Brain pericyte (primary cell): Measurements from ENCODE around the gene STK32A.
"Not testable (repeated sequence)": the region's sequence is repeated elsewhere in the genome, so short reads cannot be mapped to it uniquely, and the experiment has no call there.

Source experiments
- DNase-seq: peaks from one replicate; pipeline ENCODE4 v3.0.0-alpha.2; 2012; ENCODE audit warnings: low read depth, low spot score

Gene STK32A

DNA sequence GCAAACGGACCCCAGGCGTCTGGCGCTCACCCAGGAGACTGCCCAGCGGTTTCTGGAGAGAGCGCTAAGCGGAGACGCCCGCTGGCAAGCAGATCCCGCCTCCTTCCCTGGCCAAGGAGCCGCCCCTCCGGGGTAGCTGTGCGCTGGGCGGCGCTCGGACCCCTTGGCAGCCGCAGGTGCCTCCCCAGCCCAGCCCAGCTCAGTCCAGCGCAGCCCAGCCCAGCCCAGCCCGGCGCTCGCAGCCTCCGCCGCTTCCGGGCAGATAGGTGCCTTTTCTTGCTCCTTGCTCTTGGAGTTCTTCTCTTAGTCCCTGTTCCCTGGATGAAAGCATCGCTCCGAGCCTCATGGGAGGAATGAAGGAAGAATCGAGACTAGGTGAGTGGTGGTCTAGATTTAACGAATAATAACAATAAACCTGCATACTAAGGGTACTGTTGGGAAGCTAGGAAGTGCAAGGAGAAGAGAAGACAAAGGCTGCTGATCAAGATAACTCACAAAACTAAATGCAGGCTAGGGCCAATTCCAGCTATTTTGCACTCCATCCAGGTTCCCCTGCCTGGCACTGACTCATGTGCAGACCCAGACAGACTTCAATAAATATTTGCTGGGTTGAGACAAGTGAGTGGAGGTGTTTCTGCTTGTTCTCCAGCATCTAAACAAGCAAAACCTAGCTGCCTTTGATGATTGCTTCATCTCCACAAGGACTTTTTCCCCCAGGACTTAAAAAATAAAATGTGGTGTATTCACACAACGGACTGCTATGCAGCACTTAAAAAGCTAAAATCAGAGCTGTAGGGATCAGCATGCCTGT, at the start of gene STK32A:
TSS of gene STK32A (plus strand) at position 202 of the 811 bp plus-strand sequence. CDS start 4,609 bp downstream, outside the sequence.
- DNase-seq, result no peak

GRCh38 chr5:147187099-147187540, 47.7 kb upstream of the STK32A start:
- DNase-seq, result no peak

GRCh38 chr5:147188200-147189108, 46.4 kb upstream of the STK32A start:
- no peak for DNase-seq

DNA sequence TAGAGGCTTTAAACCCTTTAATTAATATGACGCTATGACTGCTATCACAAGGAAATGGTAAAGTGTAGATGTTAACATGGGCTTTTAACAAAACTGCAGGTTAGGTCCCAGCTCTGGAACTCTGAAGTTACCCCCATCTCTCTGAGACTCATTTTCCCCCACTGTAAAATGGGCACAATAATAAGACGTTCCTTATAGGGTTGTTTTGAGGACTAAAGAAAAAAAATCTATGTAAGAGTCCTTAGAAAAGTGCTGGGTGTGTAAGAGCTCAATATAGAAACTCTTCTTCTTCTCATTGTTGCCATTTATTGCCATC, 45.8 kb upstream of the STK32A start:
- no peak for DNase-seq

- no peak for DNase-seq
These were observed 44.5 kb upstream of the STK32A start for GRCh38 chr5:147190331-147190730.

GRCh38 chr5:147193123-147193522, 41.7 kb upstream of the STK32A start:
- no peak for DNase-seq

GRCh38 chr5:147200004-147200403, 34.8 kb upstream of the STK32A start:
- DNase-seq, result no peak

- no peak for DNase-seq
These were observed 31.6 kb upstream of the STK32A start for GRCh38 chr5:147203213-147203612.

DNA sequence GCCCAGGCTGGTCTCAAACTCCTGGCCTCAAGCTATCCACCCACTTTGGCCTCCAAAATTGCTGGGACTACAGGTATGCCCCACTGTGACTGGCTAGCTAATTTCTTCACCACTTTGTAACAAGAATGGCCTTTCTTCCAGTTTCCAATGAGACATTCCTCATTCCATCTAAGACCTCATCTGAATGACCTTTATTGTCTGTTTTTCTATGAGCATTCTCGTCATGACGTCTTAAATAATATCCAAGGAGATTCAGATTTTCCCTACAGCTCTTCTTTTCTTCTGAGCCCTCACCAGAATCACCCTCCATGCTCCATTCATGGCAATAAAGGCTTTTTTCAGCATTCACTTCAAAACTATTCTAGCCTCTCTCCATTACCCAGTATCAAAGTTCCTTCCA, 30.2 kb upstream of the STK32A start:
- no peak for DNase-seq

GRCh38 chr5:147208134-147208533, 26.7 kb upstream of the STK32A start:
- no peak for DNase-seq

DNA sequence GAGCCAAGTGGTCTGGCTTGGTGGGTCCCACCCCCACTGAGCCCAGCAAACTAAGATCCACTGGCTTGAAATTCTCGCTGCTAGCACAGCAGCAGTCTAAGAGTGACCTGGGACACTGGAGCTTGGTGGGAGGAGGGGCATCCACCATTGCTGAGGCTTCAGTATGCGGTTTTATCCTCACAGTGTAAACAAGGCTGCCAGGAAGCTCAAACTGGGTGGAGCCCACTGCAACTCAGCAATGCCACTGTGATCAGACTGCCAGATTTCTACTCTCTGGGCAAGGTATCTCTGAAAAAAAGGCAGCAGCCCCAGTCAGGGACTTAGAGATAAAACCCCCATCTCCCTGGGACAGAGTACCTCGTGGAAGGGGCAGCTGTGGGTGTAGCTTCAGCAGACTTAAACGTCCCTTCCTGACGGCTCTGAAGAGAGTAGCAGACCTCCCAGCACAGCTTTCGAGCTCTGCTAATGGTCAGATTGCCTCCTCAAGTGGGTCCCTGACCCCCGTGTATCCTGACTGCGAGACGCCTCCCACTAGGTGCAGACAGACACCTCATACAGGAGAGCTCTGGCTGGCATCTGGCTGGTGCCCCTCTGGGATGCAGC, 18.2 kb upstream of the STK32A start:
- no peak for DNase-seq

DNA sequence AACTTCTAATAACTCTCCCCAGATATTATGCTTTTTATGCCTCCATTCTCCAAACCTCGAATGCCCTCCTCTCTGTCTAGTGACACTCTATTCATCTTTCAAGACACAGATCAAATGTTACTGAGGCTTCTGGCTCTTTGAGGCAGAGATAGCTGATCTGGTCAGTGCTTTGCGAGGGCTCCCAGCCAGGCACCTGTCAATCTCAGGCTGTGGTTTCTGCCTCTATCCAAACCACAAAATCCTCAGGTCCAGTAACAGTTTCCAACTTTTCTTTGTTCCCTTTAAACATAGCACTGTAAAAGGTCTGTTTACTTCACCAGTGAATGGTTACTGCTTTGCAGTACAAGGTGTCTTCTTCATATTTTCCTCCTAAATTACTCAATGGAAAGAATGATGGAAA, 11.5 kb upstream of the STK32A start:
- DNase-seq, result no peak

DNA sequence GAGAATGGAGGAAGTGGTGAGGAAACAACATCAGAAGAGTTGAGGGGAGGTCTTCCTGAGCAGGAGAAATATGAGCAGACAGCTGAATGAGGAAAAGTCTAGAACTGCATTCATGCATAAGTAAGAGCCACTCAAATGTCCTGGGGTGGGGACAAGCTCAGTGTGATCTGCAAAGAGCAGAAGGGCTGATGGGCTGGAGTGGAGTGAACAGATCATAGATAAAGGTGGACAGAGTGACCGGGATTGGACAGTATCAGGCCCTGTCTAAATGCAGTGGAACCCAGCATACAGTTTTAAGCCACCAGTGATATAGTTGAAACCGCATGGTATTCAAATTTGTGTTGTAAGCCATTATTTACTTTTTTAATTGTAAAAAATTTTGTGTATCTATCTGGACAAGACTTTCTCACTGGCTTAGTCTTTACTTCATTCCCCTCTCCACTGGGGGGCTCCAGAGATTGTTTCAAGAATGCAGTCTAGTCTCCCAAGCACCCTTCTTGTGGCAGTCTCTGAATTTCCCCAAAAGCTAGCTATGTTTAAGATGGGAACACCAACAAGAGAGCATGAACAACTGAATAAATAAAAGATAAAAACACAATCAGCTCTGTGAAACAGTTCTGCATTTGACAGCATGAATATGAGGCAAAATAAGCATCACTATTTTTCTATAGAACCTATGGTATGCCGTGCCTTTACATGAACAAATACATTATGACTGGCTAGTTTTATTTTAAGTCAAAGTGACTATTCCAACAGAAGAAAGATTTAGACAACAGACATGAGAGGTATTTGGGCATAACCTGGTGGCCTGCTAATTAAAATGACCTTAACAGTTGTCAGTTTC, 10.7 kb upstream of the STK32A start:
- no peak for DNase-seq

- DNase-seq, result no peak
These were observed 8.9 kb upstream of the STK32A start for GRCh38 chr5:147225938-147226337.

GRCh38 chr5:147226512-147226911, 8.3 kb upstream of the STK32A start:
- DNase-seq, result no peak

DNA sequence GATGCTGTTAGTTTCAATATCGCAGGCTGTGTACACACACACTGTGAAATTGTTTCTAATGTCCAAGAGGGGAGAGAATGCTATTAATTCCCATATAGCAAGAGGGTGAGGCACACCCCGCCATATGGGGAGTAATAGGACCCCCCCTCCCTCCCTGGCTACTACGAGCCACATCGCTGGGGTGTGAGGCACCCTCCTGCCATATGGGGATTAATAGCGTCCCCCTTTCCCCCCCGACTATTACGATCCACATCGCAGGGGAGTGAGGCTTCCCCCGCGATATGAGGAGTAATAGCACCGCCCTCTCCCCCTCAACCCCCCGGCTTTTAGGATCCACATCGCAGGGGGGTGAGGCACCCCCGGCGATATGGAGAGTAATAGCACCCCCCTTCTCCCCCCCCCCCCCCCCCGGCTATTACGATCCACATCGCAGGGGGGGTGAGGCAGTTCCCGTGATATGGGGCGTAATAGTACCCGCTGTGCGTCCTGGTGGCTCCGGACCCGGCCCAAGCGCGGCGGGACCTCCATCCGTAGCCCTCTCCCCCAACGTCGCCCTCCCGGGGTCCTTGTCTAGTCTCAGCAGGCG, 494 bp upstream of the STK32A start:
- no peak for DNase-seq

DNA sequence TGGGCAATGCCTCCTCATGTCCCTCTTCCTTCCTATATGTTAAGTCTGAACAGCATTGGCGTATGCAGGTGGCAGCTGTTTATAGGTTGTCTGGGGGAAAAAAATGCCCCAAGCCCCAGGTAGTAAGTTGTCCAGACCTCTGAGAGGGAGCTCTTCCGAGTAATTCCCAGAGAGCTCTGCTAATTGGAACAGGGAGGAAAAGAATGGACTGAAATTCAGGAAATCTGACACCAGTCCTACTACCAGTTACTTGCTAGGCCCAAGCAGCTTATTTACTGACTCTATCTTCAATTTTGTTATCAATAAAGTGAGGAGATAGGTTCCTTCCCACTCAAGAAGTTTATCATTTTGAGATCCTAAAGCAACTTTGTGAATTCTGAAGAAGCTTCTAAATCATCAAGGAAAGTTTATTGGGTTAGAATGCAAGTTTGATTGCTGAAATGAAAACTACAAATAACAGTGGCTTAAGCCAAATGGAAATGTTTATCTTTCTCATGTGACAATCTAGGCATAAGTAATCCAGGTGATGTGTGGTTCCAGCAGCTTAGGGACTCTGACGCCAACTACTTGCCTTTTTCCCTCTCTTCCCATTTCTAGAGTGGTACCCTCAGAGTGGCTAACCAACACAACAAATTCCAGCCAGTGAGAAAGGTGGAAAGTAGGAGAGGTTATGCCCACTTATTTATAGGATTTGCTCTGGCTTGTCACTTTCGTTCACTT, 5.6 kb downstream of the STK32A start:
- DNase-seq, result no peak

DNA sequence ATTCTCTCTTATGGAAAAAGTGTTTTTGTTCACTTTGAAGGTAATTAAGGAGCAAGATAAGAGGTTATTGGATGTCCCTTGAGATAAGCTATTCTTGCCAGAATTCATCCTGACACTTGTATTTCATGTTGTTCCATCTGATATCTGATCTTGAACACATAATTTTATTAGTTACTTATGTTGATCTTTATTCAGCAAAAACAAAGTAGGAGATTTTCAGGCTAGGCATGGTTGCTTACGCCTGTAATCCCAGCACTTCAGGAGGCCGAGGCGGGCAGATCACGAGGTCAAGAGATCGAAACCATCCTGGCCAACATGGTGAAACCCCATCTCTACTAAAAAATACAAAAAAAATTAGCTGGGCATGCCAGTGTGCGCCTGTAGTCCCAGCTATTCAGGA, 8.4 kb downstream of the STK32A start:
- DNase-seq, result not testable (repeated sequence)

GRCh38 chr5:147245381-147246165, 10.7 kb downstream of the STK32A start:
- DNase-seq, result no peak

DNA sequence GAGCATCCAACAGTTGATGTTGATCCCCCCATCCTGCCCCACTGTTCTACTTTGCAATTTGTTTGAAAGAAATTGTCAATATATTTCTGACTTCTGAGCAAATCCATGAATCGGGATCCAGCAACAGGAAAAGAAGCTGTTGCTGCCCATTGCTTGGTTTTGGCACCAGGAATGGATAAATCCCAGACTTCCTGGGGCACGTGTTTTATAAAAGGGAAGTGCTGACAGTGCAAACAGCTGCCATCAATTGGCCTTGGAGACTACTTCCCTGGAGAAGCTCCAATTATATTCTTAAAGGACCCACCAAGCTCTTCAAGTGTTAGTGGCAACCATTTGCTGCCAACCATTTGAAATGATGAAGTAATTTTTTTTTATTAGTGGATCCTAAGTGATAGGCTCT, 13.7 kb downstream of the STK32A start:
- no peak for DNase-seq
